GM10847 (cell line): ENCODE measurements around the gene TAOK1.

Experiments
- POLR2A ChIP-seq: IDR thresholded peaks from 2 replicates; pipeline ENCODE4 v1.6.1; 2011; ENCODE audit not compliant: insufficient read length; ENCODE audit errors: extremely low read depth

The TAOK1 gene

DNA sequence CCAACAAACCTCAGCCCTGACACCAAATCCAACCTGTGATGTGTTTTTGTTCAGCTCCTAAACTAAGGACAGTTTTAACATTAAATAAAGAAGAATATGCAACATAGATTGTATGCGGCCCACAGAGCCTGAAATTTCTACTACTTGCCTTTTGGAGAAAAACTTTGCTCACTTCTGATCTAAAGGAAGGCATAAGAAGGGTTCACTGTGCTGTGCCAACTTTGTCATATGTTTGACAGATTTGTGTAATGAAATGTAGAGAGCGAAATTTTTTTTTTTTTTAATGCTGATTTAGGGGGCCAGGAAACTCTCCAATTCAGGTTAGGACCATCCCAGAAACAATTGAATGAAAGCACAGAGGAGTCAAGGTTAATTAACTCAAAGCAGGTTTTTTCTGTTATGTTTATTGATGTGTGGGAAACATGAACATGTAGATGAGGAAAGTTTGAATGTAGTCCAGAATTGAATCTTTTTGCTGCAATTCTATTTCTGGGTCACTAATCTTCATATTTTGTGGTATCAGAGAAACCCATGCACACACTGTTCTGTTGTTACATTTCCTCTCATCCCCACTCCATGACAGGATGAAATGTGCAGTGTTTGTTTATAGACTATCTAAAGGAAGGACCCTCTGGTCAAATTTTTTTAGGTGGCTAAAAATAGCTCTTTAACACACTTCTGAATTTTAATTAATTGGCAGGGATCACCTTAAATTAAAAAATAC is 71.5 kb downstream of the TAOK1 start:
- TF ChIP-seq POLR2A = no peak

- no peak for TF ChIP-seq POLR2A
Measured at GRCh38 chr17:29469276-29469675, 79.1 kb downstream of the TAOK1 start.

DNA sequence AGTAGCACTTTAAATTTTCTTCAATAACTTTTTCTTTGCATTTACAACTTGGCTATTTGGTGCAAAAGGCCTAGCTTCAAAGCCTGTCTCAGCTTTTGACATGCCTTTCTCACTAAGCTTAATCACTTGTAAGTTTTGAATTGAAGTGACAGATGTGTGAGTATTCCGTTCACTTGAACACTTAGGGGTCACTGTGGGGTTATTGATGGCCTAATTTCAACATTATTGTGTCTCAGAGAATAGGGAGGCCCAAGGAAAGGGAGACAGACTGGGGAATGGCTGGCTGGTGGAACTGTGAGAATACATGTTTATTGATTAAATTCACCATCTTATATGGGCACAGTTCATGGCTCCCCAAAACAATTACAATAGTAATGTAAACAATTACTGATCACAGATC is 84.1 kb downstream of the TAOK1 start:
- TF ChIP-seq POLR2A = no peak

GRCh38 chr17:29475891-29476290 is 85.7 kb downstream of the TAOK1 start:
- no peak for TF ChIP-seq POLR2A

DNA sequence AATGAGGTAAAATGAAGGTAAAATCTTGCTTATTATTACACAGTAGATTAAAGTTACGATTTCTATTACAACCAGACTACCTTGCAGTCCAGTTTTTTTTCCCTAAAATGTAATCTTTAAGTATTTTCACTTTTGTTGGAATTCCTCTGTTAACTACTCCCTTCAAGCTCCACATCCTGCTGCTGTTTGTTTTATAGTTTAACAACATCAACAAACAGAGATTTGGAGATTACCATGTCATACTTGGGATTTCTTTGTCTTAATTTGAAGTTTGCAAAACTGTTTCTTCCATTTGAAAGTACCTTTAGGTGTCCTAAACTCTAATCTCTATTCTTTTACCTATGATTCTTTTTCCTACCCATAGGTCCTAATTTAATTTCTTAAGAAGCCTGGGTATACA is 93.3 kb downstream of the TAOK1 start:
- no peak for TF ChIP-seq POLR2A

GRCh38 chr17:29495011-29495410 is 104.8 kb downstream of the TAOK1 start:
- TF ChIP-seq POLR2A = no peak

GRCh38 chr17:29504711-29505110 is 114.5 kb downstream of the TAOK1 start:
- no peak for TF ChIP-seq POLR2A

DNA sequence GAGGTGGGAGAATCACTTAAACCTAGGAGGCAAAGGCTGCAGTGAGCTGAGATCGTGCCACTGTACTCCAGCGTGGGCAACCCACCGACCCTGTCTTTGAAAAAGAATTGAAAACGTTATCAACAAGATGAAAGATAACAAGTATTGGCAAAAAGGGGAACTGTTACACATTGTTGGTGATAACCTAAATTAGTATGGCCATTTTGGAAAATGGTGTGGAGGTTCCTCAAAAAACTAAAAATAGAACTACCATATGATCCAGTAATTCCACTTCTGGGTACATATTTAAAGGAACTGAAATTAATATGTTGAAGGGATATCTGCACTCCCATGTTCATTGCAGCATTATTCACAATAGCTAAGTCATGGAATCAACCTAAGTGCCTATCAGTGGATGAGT is 115.7 kb downstream of the TAOK1 start:
- no peak for TF ChIP-seq POLR2A

GRCh38 chr17:29510953-29511352 is 120.8 kb downstream of the TAOK1 start:
- TF ChIP-seq POLR2A = no peak

- TF ChIP-seq POLR2A = no peak
Measured at GRCh38 chr17:29514792-29515191, 124.6 kb downstream of the TAOK1 start.

DNA sequence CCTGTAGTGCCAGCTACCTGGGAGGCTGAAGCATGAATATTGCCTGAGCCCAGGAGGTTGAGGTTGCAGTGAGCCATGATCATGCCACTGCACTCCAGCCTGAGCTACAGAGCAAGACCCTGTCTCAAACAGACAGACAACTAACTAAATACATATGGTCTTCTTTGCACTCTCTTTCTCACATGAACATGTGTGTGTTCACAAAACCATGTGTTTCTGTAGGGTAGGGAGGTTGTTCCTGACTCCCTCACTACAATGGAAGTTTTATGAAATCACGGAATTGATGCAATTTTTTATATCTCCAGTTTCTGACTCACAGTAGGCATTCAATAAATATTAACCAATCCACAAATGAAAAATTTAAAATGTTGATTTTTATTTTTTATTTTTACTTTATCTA is 128.2 kb downstream of the TAOK1 start:
- TF ChIP-seq POLR2A = no peak

DNA sequence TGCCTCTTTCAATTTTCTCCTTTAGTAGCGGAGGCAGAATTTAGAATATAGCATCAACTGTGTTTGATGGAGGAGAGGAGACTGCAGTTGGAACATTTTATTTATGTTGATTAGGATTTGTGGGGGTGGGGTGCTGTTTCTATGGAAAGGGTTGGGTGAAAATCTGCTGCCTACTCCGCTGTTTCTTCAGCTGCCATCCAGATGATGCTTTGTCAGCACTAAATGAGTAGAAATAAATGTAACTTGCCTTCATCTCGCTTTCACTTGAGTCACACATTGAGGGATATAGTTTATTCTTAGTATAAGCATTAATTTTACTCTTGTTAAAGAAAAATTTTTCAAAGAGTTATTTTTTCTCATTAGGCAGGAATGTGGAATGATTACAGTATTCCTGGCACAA is 134.5 kb downstream of the TAOK1 start:
- TF ChIP-seq POLR2A = no peak

DNA sequence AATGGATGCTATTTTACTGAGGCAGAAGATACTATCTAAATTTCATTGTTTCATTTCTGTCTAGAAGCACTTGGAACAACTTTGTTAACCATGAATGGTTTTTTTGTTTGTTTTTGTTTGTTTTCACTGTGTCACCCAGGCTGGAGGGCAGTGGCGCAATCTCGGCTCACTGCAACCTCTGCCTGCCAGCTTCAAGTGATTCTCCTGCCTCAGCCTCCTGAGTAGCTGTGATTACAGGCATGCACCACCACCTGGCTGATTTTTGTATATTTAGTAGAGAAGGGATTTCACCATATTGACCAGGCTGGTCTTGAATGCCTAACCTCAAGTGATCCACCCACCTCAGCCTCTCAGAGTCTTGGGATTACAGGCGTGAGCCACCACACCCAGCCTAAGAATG is 136.2 kb downstream of the TAOK1 start:
- TF ChIP-seq POLR2A = no peak

DNA sequence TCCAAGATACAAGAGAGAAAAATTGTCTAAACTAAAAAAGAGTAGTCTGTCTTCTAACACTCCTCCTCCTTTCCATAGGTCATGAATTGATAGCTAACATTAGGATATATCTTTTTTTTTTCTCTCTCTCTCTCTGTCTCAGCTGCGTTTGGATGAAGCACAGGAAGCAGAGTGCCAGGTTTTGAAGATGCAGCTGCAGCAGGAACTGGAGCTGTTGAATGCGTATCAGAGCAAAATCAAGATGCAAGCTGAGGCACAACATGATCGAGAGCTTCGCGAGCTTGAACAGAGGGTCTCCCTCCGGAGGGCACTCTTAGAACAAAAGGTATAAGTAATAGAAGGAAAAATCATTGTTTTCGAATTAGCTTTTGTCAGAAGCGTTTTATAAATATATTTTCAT is 143.8 kb downstream of the TAOK1 start:
- no peak for TF ChIP-seq POLR2A

DNA sequence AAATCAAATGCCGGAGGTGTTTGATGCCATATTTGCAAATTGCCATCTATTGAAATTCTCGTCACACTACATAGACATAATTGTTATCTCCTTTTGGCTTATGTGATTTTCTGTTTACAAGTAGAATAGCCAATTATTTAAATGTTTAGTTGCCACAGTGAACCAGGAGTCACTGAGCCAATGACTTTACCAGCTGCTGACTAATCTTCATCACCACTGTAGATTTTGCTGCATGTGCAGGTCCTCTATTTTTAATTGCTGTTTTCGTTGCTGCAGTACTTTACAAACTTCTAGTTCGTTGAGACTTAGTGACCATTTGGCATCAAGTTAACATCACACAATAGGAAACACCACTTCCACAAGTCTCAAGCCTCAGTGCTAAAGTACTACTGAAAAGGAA is 153.9 kb downstream of the TAOK1 start:
- TF ChIP-seq POLR2A = no peak

GRCh38 chr17:29546085-29546484 is 155.9 kb downstream of the TAOK1 start:
- no peak for TF ChIP-seq POLR2A

DNA sequence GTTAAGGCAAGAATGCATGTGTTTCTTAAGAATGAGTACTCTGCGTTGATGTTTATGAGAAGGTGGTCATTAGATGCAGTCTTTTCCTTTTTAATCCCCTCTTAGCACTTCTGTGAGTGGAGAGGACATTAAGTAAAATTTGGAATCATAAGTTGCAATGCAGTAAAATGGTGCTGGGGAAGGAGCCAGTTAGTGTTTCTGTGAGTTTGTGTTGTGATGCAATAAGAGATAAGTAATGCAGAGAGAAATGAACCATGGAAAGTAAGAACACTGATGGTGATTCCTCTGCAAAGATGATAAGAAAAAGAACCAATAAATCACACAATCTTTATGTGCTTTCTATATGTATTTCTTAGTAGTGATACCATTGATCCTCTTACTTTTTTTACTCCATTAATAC is 156.7 kb downstream of the TAOK1 start:
- TF ChIP-seq POLR2A = no peak

DNA sequence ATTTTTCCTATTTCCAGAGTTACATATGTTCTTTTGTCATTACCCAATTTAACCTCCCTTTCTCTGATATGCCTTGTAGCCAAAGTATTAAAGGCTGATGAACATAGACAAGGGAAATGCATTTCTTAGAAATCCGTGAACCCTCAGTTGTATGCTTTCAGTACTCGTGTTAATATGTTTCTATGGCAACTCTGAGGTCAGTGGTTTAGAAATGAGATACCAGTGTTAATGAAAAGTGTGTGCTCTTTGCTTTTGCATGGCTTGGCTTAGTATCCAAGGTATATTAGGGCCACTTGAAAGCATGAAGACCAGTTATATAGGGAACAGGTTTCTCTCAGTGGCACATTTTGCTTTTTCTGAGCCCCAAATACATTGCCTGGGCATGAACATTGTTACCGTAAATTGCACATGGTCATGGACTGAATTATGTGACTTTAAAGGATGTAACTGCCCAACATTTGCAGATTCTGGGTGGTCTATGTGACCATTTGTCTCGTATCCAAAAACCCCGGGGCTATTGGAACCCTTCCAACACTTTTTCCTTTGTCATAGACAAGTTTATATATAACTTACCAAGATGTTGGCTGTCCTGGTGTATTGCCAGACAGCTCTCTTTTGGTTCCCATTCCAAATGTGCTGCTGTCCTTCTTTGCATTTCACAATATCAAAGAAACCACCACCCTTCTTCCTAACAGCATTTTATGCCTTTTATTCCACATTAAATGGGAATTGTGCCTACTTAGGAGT is 159.2 kb downstream of the TAOK1 start:
- no peak for TF ChIP-seq POLR2A

DNA sequence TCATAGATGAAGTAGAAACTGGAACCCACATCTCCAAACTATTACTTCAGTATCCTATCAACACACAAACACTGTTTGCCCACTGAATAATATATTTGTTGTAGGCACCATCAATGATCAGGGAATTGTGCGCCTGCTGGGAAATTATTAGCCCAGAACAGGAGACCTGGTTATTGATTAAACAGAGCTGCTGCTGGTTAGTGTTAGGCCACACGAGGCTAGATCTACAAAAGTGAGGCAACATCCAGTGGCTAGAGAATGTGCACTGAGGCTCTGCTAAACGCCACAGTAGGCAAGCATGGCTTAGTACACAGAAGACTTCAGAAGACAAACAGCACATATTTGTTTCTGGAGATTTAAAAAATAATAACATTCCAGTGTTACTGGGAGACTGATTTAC is 165.7 kb downstream of the TAOK1 start:
- no peak for TF ChIP-seq POLR2A
